ENCODE data around the gene AARS2. TPM values are rescaled to one million over a fixed set of nuclear protein-coding genes. Genes with fewer than 3 reads are reported as not detected.
A peak's percentile ranks its signal among the peaks of the same experiment; 100 is the strongest.

AARS2 gene
- total and polyA plus RNA-seq, 9 of the 15 experiments (the other 6 are each of a cell fraction or from before 2014, with no cell fraction given): 0.97 to 34.0 (median 18.3) TPM

- peak; percentile 70 for TF ChIP-seq CREB3 (tag; conservative IDR thresholded peaks at IDR 0.05; ENCODE audit: low read depth)
- TF ChIP-seq PHB (CRISPR knock-in tag; IDR thresholded peaks at IDR 0.05): no peak
- TF ChIP-seq FOXK2 (conservative IDR thresholded peaks at IDR 0.05 in 1 of 2, IDR thresholded peaks at IDR 0.05 in 1 of 2; ENCODE audit: low read depth in 2 of 2): no peak
- TF ChIP-seq MAFF (IDR thresholded peaks at IDR 0.05; ENCODE audit: low read length): peak; percentile 27; the same call in 1 of the 2 replicates
- TF ChIP-seq E2F8 (IDR thresholded peaks at IDR 0.05; ENCODE audit: low read depth, partially characterized antibody): peak; percentile 55
- no peak for TF ChIP-seq SP2 (IDR thresholded peaks at IDR 0.05; ENCODE audit: extremely low read depth, low read depth, low read length, poor library complexity, severe bottlenecking)
- no peak for TF ChIP-seq ZFX (CRISPR knock-in tag; IDR thresholded peaks at IDR 0.05)
- peak in 1 of 2 experiments; percentile 85; a peak in 2 of 4 replicates for TF ChIP-seq MLX (CRISPR knock-in tag; conservative IDR thresholded peaks at IDR 0.05)
- no peak for TF ChIP-seq XRCC4 (IDR thresholded peaks at IDR 0.05; ENCODE audit: extremely low read depth, insufficient read depth, insufficient read length)
- TF ChIP-seq SIX5 (IDR thresholded peaks at IDR 0.05; ENCODE audit: borderline replicate concordance in 1 of 2, insufficient read depth in 1 of 2, low read depth in 1 of 2, low read length in 2 of 2): no peak
- TF ChIP-seq ZNF76 (CRISPR knock-in tag; IDR thresholded peaks at IDR 0.05; ENCODE audit: borderline replicate concordance): no peak
- TF ChIP-seq ZNF212 (CRISPR knock-in tag; IDR thresholded peaks at IDR 0.05): no peak
- TF ChIP-seq HDAC2 (IDR thresholded peaks at IDR 0.05): peak; percentile 60
- TF ChIP-seq DACH1 (IDR thresholded peaks at IDR 0.05; ENCODE audit: partially characterized antibody): no peak
- TF ChIP-seq ZNF609 (CRISPR knock-in tag; IDR thresholded peaks at IDR 0.05; ENCODE audit: borderline replicate concordance): no peak
- no peak for TF ChIP-seq CEBPB (tag; IDR thresholded peaks at IDR 0.05)
- TF ChIP-seq BRD4 (IDR thresholded peaks at IDR 0.05): no peak
- TF ChIP-seq ILK (tag; IDR thresholded peaks at IDR 0.05; ENCODE audit: borderline replicate concordance, low read depth): no peak
- TF ChIP-seq ZNF507 (tag; conservative IDR thresholded peaks at IDR 0.05): no peak
Observed at GRCh38 chr6:44257753-44258324, 55.3 kb downstream of the AARS2 start (continued).
